Measurements from ENCODE around the gene SGK2.

The SGK2 gene

DNA sequence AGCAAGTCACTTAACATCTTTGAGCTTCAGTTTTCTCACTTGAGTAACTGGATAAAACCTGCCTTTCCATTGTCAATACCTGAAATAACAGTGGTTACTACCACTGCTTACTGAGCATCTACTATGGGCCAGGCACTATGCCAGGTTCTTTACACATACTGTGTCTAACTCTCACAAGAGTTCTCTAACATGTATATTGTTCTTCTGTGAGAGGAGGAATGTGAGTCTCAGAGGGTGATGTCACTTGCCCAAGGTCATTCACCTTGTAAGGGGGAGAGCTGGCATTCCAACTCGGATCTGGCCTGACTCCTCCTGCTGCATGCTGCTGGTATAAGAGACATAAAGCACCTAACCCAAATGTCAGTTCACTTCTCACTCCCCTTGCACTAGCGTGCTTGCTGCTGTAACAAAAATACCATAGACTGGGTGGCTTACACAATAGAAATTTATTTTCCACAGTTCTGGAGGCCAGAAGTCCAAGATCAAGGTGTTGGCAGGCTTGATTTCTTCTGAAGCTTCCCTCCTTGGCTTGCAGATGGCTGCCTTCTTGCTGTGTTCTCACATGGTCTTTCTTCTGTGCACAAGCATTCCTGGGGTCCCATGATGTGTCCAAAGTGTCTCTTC, 21.9 kb upstream of the SGK2 start:
- Histone ChIP-seq H3K27me3 (ENCODE audit: insufficient read depth, low read depth) (no peaks in the 10 kb centered on the region), H3K36me3 (ENCODE audit: insufficient read depth) (no peaks in the 10 kb centered on the region), H3K79me2 (ENCODE audit: insufficient read depth, low read depth) (no peaks in the 10 kb centered on the region), H3K4me2 (no peak overlapping the region), H2AFZ (ENCODE audit: low read depth) (no peak overlapping the region), H3K9ac (no peak overlapping the region), H3K27ac (no peak overlapping the region), H3K4me1 (ENCODE audit: low read depth, poor library complexity, severe bottlenecking) (peaks cover 17% of the 10 kb centered on the region), H3K4me3 (IDR thresholded peaks at IDR 0.05; ENCODE audit: insufficient read depth, low read depth, low read length) (no peak overlapping the region), H4K20me1 (ENCODE audit: insufficient read depth) (no peaks in the 10 kb centered on the region)
- TF ChIP-seq, protein P1, sequence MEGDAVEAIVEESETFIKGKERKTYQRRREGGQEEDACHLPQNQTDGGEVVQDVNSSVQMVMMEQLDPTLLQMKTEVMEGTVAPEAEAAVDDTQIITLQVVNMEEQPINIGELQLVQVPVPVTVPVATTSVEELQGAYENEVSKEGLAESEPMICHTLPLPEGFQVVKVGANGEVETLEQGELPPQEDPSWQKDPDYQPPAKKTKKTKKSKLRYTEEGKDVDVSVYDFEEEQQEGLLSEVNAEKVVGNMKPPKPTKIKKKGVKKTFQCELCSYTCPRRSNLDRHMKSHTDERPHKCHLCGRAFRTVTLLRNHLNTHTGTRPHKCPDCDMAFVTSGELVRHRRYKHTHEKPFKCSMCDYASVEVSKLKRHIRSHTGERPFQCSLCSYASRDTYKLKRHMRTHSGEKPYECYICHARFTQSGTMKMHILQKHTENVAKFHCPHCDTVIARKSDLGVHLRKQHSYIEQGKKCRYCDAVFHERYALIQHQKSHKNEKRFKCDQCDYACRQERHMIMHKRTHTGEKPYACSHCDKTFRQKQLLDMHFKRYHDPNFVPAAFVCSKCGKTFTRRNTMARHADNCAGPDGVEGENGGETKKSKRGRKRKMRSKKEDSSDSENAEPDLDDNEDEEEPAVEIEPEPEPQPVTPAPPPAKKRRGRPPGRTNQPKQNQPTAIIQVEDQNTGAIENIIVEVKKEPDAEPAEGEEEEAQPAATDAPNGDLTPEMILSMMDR (conservative IDR thresholded peaks at IDR 0.05; ENCODE audit: low read depth, low read length), result no peak

DNA sequence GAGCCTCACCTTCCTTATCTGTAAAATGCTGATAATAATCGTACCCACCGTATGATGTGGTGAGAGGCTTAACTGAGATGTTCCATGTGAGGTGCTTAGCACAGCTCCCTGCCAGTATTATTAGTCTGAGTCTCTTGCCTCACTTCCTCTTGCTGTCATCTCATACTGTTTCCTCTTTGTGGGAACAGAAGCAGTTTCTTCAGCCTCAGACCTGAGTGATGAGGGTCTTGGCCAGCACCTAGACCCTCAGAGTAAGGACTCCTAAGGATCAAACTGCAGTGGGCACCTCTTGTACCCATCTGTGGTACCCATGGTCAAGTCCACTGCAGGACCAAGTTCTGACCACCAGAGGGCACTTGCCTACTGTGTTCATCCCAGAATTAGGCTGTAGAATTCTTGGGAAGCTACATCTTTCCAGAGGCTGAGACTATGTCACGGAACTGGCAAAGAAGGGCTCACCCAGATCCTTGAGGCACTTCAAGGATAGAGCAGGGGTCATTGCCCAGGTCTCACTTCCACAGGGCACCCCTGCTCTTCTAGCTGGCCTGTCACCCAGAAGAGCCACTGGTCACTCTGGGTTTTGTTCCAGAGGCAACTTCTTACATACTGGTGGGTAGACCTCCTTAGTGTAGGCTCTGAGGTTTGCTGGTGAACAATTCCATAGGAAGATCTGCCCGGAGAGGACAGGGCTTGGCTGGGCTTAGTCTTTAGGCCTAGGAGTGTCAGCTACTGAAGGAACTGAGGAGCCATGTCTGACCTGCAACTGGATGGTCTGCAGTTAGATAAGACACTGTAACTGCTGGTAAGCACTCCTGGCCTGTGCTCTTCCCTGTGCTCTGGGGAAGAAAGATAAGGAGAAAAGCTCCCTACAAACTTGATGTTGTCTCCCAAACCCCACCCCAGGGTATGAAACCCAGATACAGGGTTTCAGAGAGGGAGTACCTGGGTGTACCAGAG, 20.6 kb upstream of the SGK2 start:
- Histone ChIP-seq H3K27ac (no peak overlapping the region), H3K9ac (no peak overlapping the region), H3K4me2 (no peak overlapping the region), H3K4me3 (IDR thresholded peaks at IDR 0.05; ENCODE audit: insufficient read depth, low read depth, low read length) (no peak overlapping the region), H3K79me2 (ENCODE audit: insufficient read depth, low read depth) (no peaks in the 10 kb centered on the region), H4K20me1 (ENCODE audit: insufficient read depth) (no peaks in the 10 kb centered on the region), H3K27me3 (ENCODE audit: insufficient read depth, low read depth) (no peaks in the 10 kb centered on the region), H2AFZ (ENCODE audit: low read depth) (no peak overlapping the region), H3K4me1 (ENCODE audit: low read depth, poor library complexity, severe bottlenecking) (peaks cover 29% of the 10 kb centered on the region), H3K36me3 (ENCODE audit: insufficient read depth) (no peaks in the 10 kb centered on the region)
- TF ChIP-seq, protein P1 (conservative IDR thresholded peaks at IDR 0.05; ENCODE audit: low read depth, low read length), result peak; percentile 99

DNA sequence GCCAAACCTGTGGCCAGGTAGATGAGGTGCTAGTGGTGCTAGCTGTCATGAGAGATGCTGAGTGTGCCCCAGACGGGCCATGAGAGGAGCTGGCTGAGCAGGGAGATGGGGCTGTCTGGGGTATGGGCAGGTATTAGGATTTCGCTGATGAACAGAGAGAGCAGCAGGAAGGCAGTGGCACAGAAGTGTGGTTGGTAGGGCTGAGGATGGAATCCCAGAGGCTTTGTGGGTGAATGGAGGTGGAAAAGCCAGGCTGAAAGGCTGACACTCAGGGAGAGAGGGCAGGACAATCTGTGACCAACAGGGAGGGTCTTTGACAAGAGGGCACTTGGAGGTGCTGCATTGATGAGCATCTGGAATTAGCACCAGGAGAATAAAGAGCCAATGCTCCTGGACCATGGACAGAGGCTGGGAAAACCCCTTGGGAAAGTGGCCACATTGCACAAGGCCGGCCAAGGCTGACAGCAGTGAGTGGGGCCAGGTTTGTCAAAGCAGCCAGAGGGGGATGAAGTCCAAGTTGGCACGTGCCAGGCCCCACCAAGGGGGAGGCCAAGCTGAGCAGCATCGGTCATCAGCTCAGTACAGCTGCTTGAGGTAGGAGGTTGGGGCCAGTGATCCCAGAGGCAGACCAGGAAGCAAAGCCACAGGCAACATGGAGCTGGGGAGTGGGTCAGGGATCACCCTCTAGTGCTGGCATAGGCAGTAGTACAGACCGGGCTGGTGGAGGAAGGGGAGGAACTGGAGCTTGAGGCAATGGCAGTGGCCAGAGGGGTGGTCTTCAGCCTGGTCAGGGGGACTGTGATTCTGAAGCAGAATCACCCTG, 19.7 kb upstream of the SGK2 start:
- Histone ChIP-seq H3K36me3 (ENCODE audit: insufficient read depth) (no peaks in the 10 kb centered on the region), H3K79me2 (ENCODE audit: insufficient read depth, low read depth) (no peaks in the 10 kb centered on the region), H3K27me3 (ENCODE audit: insufficient read depth, low read depth) (no peaks in the 10 kb centered on the region), H3K9ac (no peak overlapping the region), H3K4me2 (no peak overlapping the region), H4K20me1 (ENCODE audit: insufficient read depth) (no peaks in the 10 kb centered on the region), H3K4me3 (IDR thresholded peaks at IDR 0.05; ENCODE audit: insufficient read depth, low read depth, low read length) (no peak overlapping the region), H2AFZ (ENCODE audit: low read depth) (no peak overlapping the region), H3K27ac (no peak overlapping the region), H3K4me1 (ENCODE audit: low read depth, poor library complexity, severe bottlenecking) (peaks cover 38% of the 10 kb centered on the region)
- TF ChIP-seq, protein P1 (conservative IDR thresholded peaks at IDR 0.05; ENCODE audit: low read depth, low read length), result no peak

DNA sequence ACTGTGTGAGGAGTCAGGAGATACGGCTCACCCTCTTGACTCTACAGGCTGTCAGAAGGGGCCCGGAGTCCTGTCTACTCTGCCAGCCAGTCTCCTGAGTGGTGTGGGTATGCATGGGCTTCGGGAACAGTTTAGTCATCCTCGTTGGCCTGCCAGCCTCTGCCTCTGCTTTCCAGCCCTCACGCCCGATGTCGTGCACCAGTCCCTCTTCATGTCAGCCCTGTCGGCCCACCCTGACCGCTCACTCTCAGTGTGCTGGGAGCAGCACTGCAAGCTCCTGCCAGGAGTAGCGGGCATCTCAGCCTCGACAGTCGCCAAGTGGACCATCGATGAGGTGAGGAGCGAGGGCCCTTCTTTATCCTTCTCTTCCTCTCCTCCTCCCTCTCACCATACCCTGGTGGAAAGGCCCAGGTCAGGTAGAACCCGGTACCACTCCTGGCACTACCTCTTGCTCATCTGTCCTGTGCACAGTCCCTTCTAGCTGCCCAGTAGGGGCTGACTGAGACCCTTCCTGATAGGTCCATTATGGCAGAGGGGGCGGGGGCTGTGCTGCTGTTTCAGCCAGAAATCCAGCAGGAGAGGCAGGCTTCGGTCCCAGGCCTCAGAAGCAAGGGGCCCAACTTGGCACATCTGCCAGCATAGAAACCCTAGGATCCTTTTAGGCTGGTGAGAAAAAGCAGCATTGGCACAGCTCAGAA, 18.7 kb upstream of the SGK2 start:
- H3K4me3 ChIP-seq (IDR thresholded peaks at IDR 0.05; ENCODE audit: insufficient read depth, low read depth, low read length), result no peak overlapping the region
- H3K27ac ChIP-seq, result no peak overlapping the region
- H3K4me1 ChIP-seq (ENCODE audit: low read depth, poor library complexity, severe bottlenecking), result peaks cover 41% of the 10 kb centered on the region
- H3K27me3 ChIP-seq (ENCODE audit: insufficient read depth, low read depth), result no peaks in the 10 kb centered on the region
- H3K36me3 ChIP-seq (ENCODE audit: insufficient read depth), result no peaks in the 10 kb centered on the region
- TF ChIP-seq, protein P1 (conservative IDR thresholded peaks at IDR 0.05; ENCODE audit: low read depth, low read length), result no peak
- H3K9ac ChIP-seq, result no peak overlapping the region
- no peak overlapping the region for H3K4me2 ChIP-seq
- no peaks in the 10 kb centered on the region for H3K79me2 ChIP-seq (ENCODE audit: insufficient read depth, low read depth)
- no peaks in the 10 kb centered on the region for H4K20me1 ChIP-seq (ENCODE audit: insufficient read depth)
- H2AFZ ChIP-seq (ENCODE audit: low read depth), result no peak overlapping the region
